ENCODE results near the gene PPP5C. TPM values are rescaled to one million over a fixed set of nuclear protein-coding genes. Genes with fewer than 3 reads are reported as not detected.

The PPP5C gene
- polyA plus RNA-seq (2013, experiment 1 of 2): 87.3 TPM
- polyA plus RNA-seq (2013, experiment 2 of 2): 86.9 TPM

- Histone ChIP-seq H3K27ac (ENCODE audit: low read depth, low read length) (peak within 1 kb of the TSS; percentile 24), H3K4me1 (ENCODE audit: control insufficient read depth, low read depth, low read length) (peaks cover 6% of the 10 kb centered on the region), H2AK5ac (ENCODE audit: low read length) (no peak within 1 kb of the TSS), H3K4me2 (ENCODE audit: low read length) (peak within 1 kb of the TSS; percentile 86), H4K8ac (ENCODE audit: low read depth, low read length) (peak within 1 kb of the TSS; percentile 76), H3K4me3 (ENCODE audit: low read length) (peak within 1 kb of the TSS; percentile 93), H3K56ac (ENCODE audit: low read length) (peak within 1 kb of the TSS; percentile 99), H3K79me2 (ENCODE audit: control insufficient read depth, insufficient read depth, low read length) (peaks cover 49% of the 10 kb centered on the region), H3K9ac (ENCODE audit: low read length) (peak within 1 kb of the TSS; percentile 97), H3K23ac (ENCODE audit: low read length) (peak within 1 kb of the TSS; percentile 76), H3K4ac (ENCODE audit: low read depth, low read length) (peak within 1 kb of the TSS; percentile 83), H4K5ac (ENCODE audit: low read length) (peak within 1 kb of the TSS; percentile 99), H2BK5ac (ENCODE audit: low read length) (peak within 1 kb of the TSS; percentile 89), H3K18ac (ENCODE audit: low read length) (peak within 1 kb of the TSS; percentile 75), H3K27me3 (ENCODE audit: insufficient read depth, low read length, poor library complexity) (no peaks in the 10 kb centered on the region), H3K79me1 (ENCODE audit: low read length) (peaks cover 17% of the 10 kb centered on the region), H2BK15ac (replicated peaks; ENCODE audit: low read depth) (no peak within 1 kb of the TSS), H3K36me3 (ENCODE audit: control insufficient read depth, insufficient read depth, low read length) (no peaks in the 10 kb centered on the region), H2BK120ac (ENCODE audit: low read depth, low read length) (no peak within 1 kb of the TSS)
- WGBS (ENCODE audit: extremely low coverage, insufficient coverage, low lambda C conversion rate): no CpG with 5 or more reads among the region's 62 CpGs
- DNase-seq: peak; percentile 98
These were observed at the start of gene PPP5C for GRCh38 chr19:46346821-46347571. Gene PPP5C, plus strand, starts transcription at chr19:46347087. Its CDS starts 10 bp downstream, at chr19:46347097.

GRCh38 chr19:46297700-46298478 lies 49.0 kb upstream of the PPP5C start:
- Histone ChIP-seq H3K27me3 (ENCODE audit: insufficient read depth, low read length, poor library complexity) (no peaks in the 10 kb centered on the region), H3K4me2 (ENCODE audit: low read length) (peak overlapping the region; percentile 79), H3K56ac (ENCODE audit: low read length) (peak overlapping the region; percentile 92), H3K18ac (ENCODE audit: low read length) (no peak overlapping the region), H3K9ac (ENCODE audit: low read length) (no peak overlapping the region), H3K4ac (ENCODE audit: low read depth, low read length) (no peak overlapping the region), H3K4me1 (ENCODE audit: control insufficient read depth, low read depth, low read length) (peaks cover 2% of the 10 kb centered on the region), H3K79me1 (ENCODE audit: low read length) (no peaks in the 10 kb centered on the region), H3K79me2 (ENCODE audit: control insufficient read depth, insufficient read depth, low read length) (no peaks in the 10 kb centered on the region), H3K27ac (ENCODE audit: low read depth, low read length) (no peak overlapping the region), H2BK15ac (replicated peaks; ENCODE audit: low read depth) (no peak overlapping the region), H2AK5ac (ENCODE audit: low read length) (peak overlapping the region; percentile 58), H3K4me3 (ENCODE audit: low read length) (no peak overlapping the region), H2BK5ac (ENCODE audit: low read length) (no peak overlapping the region), H4K5ac (ENCODE audit: low read length) (no peak overlapping the region), H4K8ac (ENCODE audit: low read depth, low read length) (no peak overlapping the region), H2BK120ac (ENCODE audit: low read depth, low read length) (no peak overlapping the region), H3K36me3 (ENCODE audit: control insufficient read depth, insufficient read depth, low read length) (no peaks in the 10 kb centered on the region), H3K23ac (ENCODE audit: low read length) (no peak overlapping the region)
- DNase-seq: no peak
- no CpG with 5 or more reads among the region's 19 CpGs for WGBS (ENCODE audit: extremely low coverage, insufficient coverage, low lambda C conversion rate)

GRCh38 chr19:46298479-46299003 lies 48.3 kb upstream of the PPP5C start:
- H3K23ac ChIP-seq (ENCODE audit: low read length): no peak overlapping the region
- no peaks in the 10 kb centered on the region for H3K79me2 ChIP-seq (ENCODE audit: control insufficient read depth, insufficient read depth, low read length)
- H2BK5ac ChIP-seq (ENCODE audit: low read length): no peak overlapping the region
- no peaks in the 10 kb centered on the region for H3K27me3 ChIP-seq (ENCODE audit: insufficient read depth, low read length, poor library complexity)
- H4K5ac ChIP-seq (ENCODE audit: low read length): no peak overlapping the region
- no peak overlapping the region for H3K18ac ChIP-seq (ENCODE audit: low read length)
- no peak overlapping the region for H3K4me3 ChIP-seq (ENCODE audit: low read length)
- no peak overlapping the region for H3K4ac ChIP-seq (ENCODE audit: low read depth, low read length)
- no peak overlapping the region for H3K27ac ChIP-seq (ENCODE audit: low read depth, low read length)
- no peak overlapping the region for H2BK15ac ChIP-seq (replicated peaks; ENCODE audit: low read depth)
- no peak overlapping the region for H3K56ac ChIP-seq (ENCODE audit: low read length)
- no peak overlapping the region for H2AK5ac ChIP-seq (ENCODE audit: low read length)
- no peaks in the 10 kb centered on the region for H3K36me3 ChIP-seq (ENCODE audit: control insufficient read depth, insufficient read depth, low read length)
- WGBS (ENCODE audit: extremely low coverage, insufficient coverage, low lambda C conversion rate): no CpG with 5 or more reads among the region's 7 CpGs
- no peak for DNase-seq
- H3K4me1 ChIP-seq (ENCODE audit: control insufficient read depth, low read depth, low read length): peaks cover 4% of the 10 kb centered on the region
- H3K79me1 ChIP-seq (ENCODE audit: low read length): no peaks in the 10 kb centered on the region
- no peak overlapping the region for H4K8ac ChIP-seq (ENCODE audit: low read depth, low read length)
- H3K9ac ChIP-seq (ENCODE audit: low read length): no peak overlapping the region
- no peak overlapping the region for H2BK120ac ChIP-seq (ENCODE audit: low read depth, low read length)
- H3K4me2 ChIP-seq (ENCODE audit: low read length): no peak overlapping the region

GRCh38 chr19:46299004-46299509 lies 47.8 kb upstream of the PPP5C start:
- H3K27me3 ChIP-seq (ENCODE audit: insufficient read depth, low read length, poor library complexity): no peaks in the 10 kb centered on the region
- no peaks in the 10 kb centered on the region for H3K79me2 ChIP-seq (ENCODE audit: control insufficient read depth, insufficient read depth, low read length)
- H3K23ac ChIP-seq (ENCODE audit: low read length): no peak overlapping the region
- DNase-seq: no peak
- no peak overlapping the region for H2AK5ac ChIP-seq (ENCODE audit: low read length)
- no peak overlapping the region for H3K18ac ChIP-seq (ENCODE audit: low read length)
- H3K27ac ChIP-seq (ENCODE audit: low read depth, low read length): no peak overlapping the region
- no peak overlapping the region for H4K8ac ChIP-seq (ENCODE audit: low read depth, low read length)
- H3K36me3 ChIP-seq (ENCODE audit: control insufficient read depth, insufficient read depth, low read length): no peaks in the 10 kb centered on the region
- no peak overlapping the region for H3K4me2 ChIP-seq (ENCODE audit: low read length)
- H3K4ac ChIP-seq (ENCODE audit: low read depth, low read length): no peak overlapping the region
- H3K4me3 ChIP-seq (ENCODE audit: low read length): no peak overlapping the region
- no peak overlapping the region for H3K9ac ChIP-seq (ENCODE audit: low read length)
- no CpG with 5 or more reads among the region's 11 CpGs for WGBS (ENCODE audit: extremely low coverage, insufficient coverage, low lambda C conversion rate)
- H3K4me1 ChIP-seq (ENCODE audit: control insufficient read depth, low read depth, low read length): peaks cover 7% of the 10 kb centered on the region
- H2BK120ac ChIP-seq (ENCODE audit: low read depth, low read length): no peak overlapping the region
- no peak overlapping the region for H2BK5ac ChIP-seq (ENCODE audit: low read length)
- H2BK15ac ChIP-seq (replicated peaks; ENCODE audit: low read depth): no peak overlapping the region
- H3K56ac ChIP-seq (ENCODE audit: low read length): no peak overlapping the region
- H3K79me1 ChIP-seq (ENCODE audit: low read length): no peaks in the 10 kb centered on the region
- no peak overlapping the region for H4K5ac ChIP-seq (ENCODE audit: low read length)

- no peaks in the 10 kb centered on the region for H3K36me3 ChIP-seq (ENCODE audit: control insufficient read depth, insufficient read depth, low read length)
- no peak overlapping the region for H3K4ac ChIP-seq (ENCODE audit: low read depth, low read length)
- no peak overlapping the region for H4K5ac ChIP-seq (ENCODE audit: low read length)
- peaks cover 7% of the 10 kb centered on the region for H3K4me1 ChIP-seq (ENCODE audit: control insufficient read depth, low read depth, low read length)
- H2BK15ac ChIP-seq (replicated peaks; ENCODE audit: low read depth): no peak overlapping the region
- H3K56ac ChIP-seq (ENCODE audit: low read length): no peak overlapping the region
- no peak overlapping the region for H3K4me3 ChIP-seq (ENCODE audit: low read length)
- H3K79me1 ChIP-seq (ENCODE audit: low read length): no peaks in the 10 kb centered on the region
- H2BK5ac ChIP-seq (ENCODE audit: low read length): no peak overlapping the region
- no peaks in the 10 kb centered on the region for H3K27me3 ChIP-seq (ENCODE audit: insufficient read depth, low read length, poor library complexity)
- no peak overlapping the region for H2BK120ac ChIP-seq (ENCODE audit: low read depth, low read length)
- H3K23ac ChIP-seq (ENCODE audit: low read length): no peak overlapping the region
- DNase-seq: no peak
- no CpG with 5 or more reads among the region's 7 CpGs for WGBS (ENCODE audit: extremely low coverage, insufficient coverage, low lambda C conversion rate)
- no peak overlapping the region for H2AK5ac ChIP-seq (ENCODE audit: low read length)
- H3K9ac ChIP-seq (ENCODE audit: low read length): no peak overlapping the region
- no peak overlapping the region for H3K27ac ChIP-seq (ENCODE audit: low read depth, low read length)
- no peak overlapping the region for H3K4me2 ChIP-seq (ENCODE audit: low read length)
- H3K18ac ChIP-seq (ENCODE audit: low read length): no peak overlapping the region
- no peak overlapping the region for H4K8ac ChIP-seq (ENCODE audit: low read depth, low read length)
- H3K79me2 ChIP-seq (ENCODE audit: control insufficient read depth, insufficient read depth, low read length): no peaks in the 10 kb centered on the region
These were observed 47.2 kb upstream of the PPP5C start for GRCh38 chr19:46299695-46300094.

All from mesendoderm (in vitro differentiated cells).